ENCODE data around the gene ENTHD1. TPM values are rescaled to one million over a fixed set of nuclear protein-coding genes. Genes with fewer than 3 reads are reported as not detected.

ENTHD1 gene
- total RNA-seq, 2 donors from 2014 or later = not detected

DNA sequence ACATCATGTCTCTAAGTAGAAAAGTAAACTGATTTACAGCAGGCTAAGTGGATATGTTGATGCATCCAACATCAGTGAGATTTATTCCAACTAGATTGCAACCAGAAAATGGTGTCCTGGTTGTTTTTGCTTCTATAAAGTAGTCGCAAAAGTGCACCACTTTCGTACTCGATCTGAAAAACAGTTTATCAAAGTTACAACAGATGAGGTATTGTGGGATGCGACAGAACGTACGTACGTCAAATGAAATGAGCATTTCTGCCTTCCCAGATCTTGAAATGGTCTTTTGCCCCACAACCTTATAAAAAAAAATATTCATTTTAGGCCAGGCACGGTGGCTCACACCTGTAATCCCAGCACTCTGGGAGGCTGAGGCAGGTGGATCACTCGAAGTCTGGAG, 21.0 kb upstream of the ENTHD1 start:
- Histone ChIP-seq H3K36me3 (ENCODE audit: control insufficient read depth, insufficient read depth, low read length) (no peaks in the 10 kb centered on the region), H3K27me3 (ENCODE audit: control insufficient read depth, insufficient read depth, low read length, poor library complexity, severe bottlenecking) (peaks cover 3% of the 10 kb centered on the region), H3K27ac (ENCODE audit: low read depth, low read length) (no peak overlapping the region), H3K9ac (ENCODE audit: extremely low read depth, low read length, poor library complexity, severe bottlenecking) (no peak overlapping the region), H3K9me3 (ENCODE audit: control insufficient read depth, low read length) (no peaks in the 10 kb centered on the region), H3K4me3 (ENCODE audit: low read length) (no peak overlapping the region), H3K4me1 (ENCODE audit: control insufficient read depth, insufficient read depth, low read length) (peaks cover 5% of the 10 kb centered on the region)
- no peak for DNase-seq
- Mint-ChIP-seq H3K27ac (no peak overlapping the region), H3K4me3 (no peak overlapping the region), H3K9me3 (no peaks in the 10 kb centered on the region), H3K27me3 (ENCODE audit: insufficient read depth) (peaks cover 4% of the 10 kb centered on the region), H3K36me3 (ENCODE audit: low read depth) (no peaks in the 10 kb centered on the region), H3K4me1 (peaks cover 6% of the 10 kb centered on the region)
- WGBS, 2 experiments (ENCODE audit: insufficient coverage in 1 of 2, insufficient read length in 1 of 2) = 96 to 100% methylated on average over 3 to 9 of the region's 9 CpGs
- TF ChIP-seq, protein P1, sequence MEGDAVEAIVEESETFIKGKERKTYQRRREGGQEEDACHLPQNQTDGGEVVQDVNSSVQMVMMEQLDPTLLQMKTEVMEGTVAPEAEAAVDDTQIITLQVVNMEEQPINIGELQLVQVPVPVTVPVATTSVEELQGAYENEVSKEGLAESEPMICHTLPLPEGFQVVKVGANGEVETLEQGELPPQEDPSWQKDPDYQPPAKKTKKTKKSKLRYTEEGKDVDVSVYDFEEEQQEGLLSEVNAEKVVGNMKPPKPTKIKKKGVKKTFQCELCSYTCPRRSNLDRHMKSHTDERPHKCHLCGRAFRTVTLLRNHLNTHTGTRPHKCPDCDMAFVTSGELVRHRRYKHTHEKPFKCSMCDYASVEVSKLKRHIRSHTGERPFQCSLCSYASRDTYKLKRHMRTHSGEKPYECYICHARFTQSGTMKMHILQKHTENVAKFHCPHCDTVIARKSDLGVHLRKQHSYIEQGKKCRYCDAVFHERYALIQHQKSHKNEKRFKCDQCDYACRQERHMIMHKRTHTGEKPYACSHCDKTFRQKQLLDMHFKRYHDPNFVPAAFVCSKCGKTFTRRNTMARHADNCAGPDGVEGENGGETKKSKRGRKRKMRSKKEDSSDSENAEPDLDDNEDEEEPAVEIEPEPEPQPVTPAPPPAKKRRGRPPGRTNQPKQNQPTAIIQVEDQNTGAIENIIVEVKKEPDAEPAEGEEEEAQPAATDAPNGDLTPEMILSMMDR (conservative IDR thresholded peaks at IDR 0.05) = no peak

DNA sequence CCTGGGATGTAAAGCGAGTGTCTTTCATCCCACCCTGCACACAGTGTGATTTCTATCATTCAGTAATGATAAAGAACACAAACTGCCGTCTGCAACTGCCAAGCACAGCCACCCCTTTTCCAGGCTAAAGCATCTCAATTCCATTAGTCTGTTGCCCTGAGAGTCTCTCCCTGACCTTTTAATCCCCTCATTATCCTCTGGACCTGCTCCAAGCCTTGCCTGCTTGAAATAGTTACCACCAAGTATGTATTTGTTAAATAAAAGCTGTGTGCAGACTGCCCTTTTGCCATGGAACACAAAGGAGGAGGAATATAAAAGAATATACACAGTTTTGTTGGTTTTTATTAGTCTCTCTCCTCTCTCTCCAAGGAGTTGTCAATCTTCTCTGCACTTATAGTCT, 20.3 kb upstream of the ENTHD1 start:
- H3K4me1 ChIP-seq (ENCODE audit: control insufficient read depth, insufficient read depth, low read length) = peaks cover 5% of the 10 kb centered on the region
- no peak for DNase-seq
- Mint-ChIP-seq H3K9me3 (no peaks in the 10 kb centered on the region), H3K36me3 (ENCODE audit: low read depth) (no peaks in the 10 kb centered on the region), H3K27me3 (ENCODE audit: insufficient read depth) (peaks cover 4% of the 10 kb centered on the region), H3K4me1 (peaks cover 6% of the 10 kb centered on the region), H3K27ac (no peak overlapping the region), H3K4me3 (no peak overlapping the region)
- no peak overlapping the region for H3K4me3 ChIP-seq (ENCODE audit: low read length)
- peaks cover 3% of the 10 kb centered on the region for H3K27me3 ChIP-seq (ENCODE audit: control insufficient read depth, insufficient read depth, low read length, poor library complexity, severe bottlenecking)
- no peak overlapping the region for H3K27ac ChIP-seq (ENCODE audit: low read depth, low read length)
- TF ChIP-seq, protein P1 (conservative IDR thresholded peaks at IDR 0.05) = no peak
- H3K9ac ChIP-seq (ENCODE audit: extremely low read depth, low read length, poor library complexity, severe bottlenecking) = no peak overlapping the region
- WGBS, 2 experiments (ENCODE audit: insufficient coverage in 1 of 2, insufficient read length in 1 of 2) = 14 to 82% methylated on average over 1 to 2 of the region's 2 CpGs
- no peaks in the 10 kb centered on the region for H3K36me3 ChIP-seq (ENCODE audit: control insufficient read depth, insufficient read depth, low read length)
- H3K9me3 ChIP-seq (ENCODE audit: control insufficient read depth, low read length) = no peaks in the 10 kb centered on the region

GRCh38 chr22:39913321-39913720, 19.8 kb upstream of the ENTHD1 start:
- Histone ChIP-seq H3K27ac (ENCODE audit: low read depth, low read length) (no peak overlapping the region), H3K36me3 (ENCODE audit: control insufficient read depth, insufficient read depth, low read length) (no peaks in the 10 kb centered on the region), H3K9ac (ENCODE audit: extremely low read depth, low read length, poor library complexity, severe bottlenecking) (no peak overlapping the region), H3K4me1 (ENCODE audit: control insufficient read depth, insufficient read depth, low read length) (peaks cover 5% of the 10 kb centered on the region), H3K27me3 (ENCODE audit: control insufficient read depth, insufficient read depth, low read length, poor library complexity, severe bottlenecking) (peaks cover 3% of the 10 kb centered on the region), H3K4me3 (ENCODE audit: low read length) (no peak overlapping the region), H3K9me3 (ENCODE audit: control insufficient read depth, low read length) (no peaks in the 10 kb centered on the region)
- Mint-ChIP-seq H3K27me3 (ENCODE audit: insufficient read depth) (peaks cover 4% of the 10 kb centered on the region), H3K27ac (no peak overlapping the region), H3K4me1 (peaks cover 6% of the 10 kb centered on the region), H3K4me3 (no peak overlapping the region), H3K9me3 (no peaks in the 10 kb centered on the region), H3K36me3 (ENCODE audit: low read depth) (no peaks in the 10 kb centered on the region)
- DNase-seq = no peak
- WGBS, 2 experiments (ENCODE audit: insufficient coverage in 1 of 2, insufficient read length in 1 of 2) = 93 to 94% methylated on average over 5 of the region's 5 CpGs
- TF ChIP-seq, protein P1 (conservative IDR thresholded peaks at IDR 0.05) = no peak
